Activated CD4-positive, alpha-beta T cell treated with anti-CD3 and anti-CD28 coated beads for 36 hours (primary cell): Measurements from ENCODE around the gene ARHGAP25. TPM values are rescaled to one million over a fixed set of nuclear protein-coding genes. Genes with fewer than 3 reads are reported as not detected.
A peak's percentile ranks its signal among the peaks of the same experiment; 100 is the strongest.

Source experiments
- ATAC-seq: fragments of 200-7000 bp; cut with Tn5 transposase; one replicate; pipeline ENCODE4 v1.10.0; 2021; ENCODE audit warnings: mild to moderate bottlenecking, moderate library complexity
- CTCF ChIA-PET: fragments of 350-600 bp; sonication (Branson Sonifier 250); formaldehyde crosslinking; loops from one replicate; lab custom pipeline; 2021; ENCODE audit warnings: antibody characterized with exemption; lab: Charles Lee
- POLR2A ChIA-PET: fragments of 350-600 bp; sonication (Branson Sonifier 250); formaldehyde crosslinking; loops from one replicate; lab custom pipeline; 2021; ENCODE audit warnings: antibody characterized with exemption, inconsistent platforms; lab: Charles Lee
- DNase-seq: peaks from one replicate; pipeline ENCODE4 v3.0.0-alpha.2; 2020
- H3K27ac Mint-ChIP-seq: one replicate; pipeline ENCODE4 v1.8.0; 2021; ENCODE audit warnings: mixed read lengths
- H3K27me3 Mint-ChIP-seq: one replicate; pipeline ENCODE4 v1.8.0; 2021; ENCODE audit warnings: mixed read lengths
- H3K36me3 Mint-ChIP-seq: one replicate; pipeline ENCODE4 v1.8.0; 2021; ENCODE audit warnings: low read depth, mixed read lengths
- H3K4me1 Mint-ChIP-seq: one replicate; pipeline ENCODE4 v1.8.0; 2021; ENCODE audit warnings: mixed read lengths
- H3K4me3 Mint-ChIP-seq: one replicate; pipeline ENCODE4 v1.8.0; 2021; ENCODE audit warnings: mild to moderate bottlenecking, moderate library complexity, mixed read lengths
- H3K9me3 Mint-ChIP-seq: one replicate; pipeline ENCODE4 v1.8.0; 2021; ENCODE audit warnings: low read depth, mixed read lengths
- intact Hi-C, 2 experiments: fragments of 100-400 bp; cut with DNase I in 1 of 2; cut with micrococcal nuclease in 1 of 2; formaldehyde crosslinking; loops; one replicate each; pipeline versions ENCODE4 v1.14.2 to v1.15.1; 2022 to 2024; cut with DNase I, micrococcal nuclease
- total RNA-seq, 2 experiments: library from RNA; stranded (reverse); gene quantifications; one replicate each; pipeline ENCODE4 v1.2.3, GENCODE V29; 2021

The ARHGAP25 gene
- total RNA-seq, 2 experiments from 2014 or later = 57.9 to 73.2 TPM

DNA sequence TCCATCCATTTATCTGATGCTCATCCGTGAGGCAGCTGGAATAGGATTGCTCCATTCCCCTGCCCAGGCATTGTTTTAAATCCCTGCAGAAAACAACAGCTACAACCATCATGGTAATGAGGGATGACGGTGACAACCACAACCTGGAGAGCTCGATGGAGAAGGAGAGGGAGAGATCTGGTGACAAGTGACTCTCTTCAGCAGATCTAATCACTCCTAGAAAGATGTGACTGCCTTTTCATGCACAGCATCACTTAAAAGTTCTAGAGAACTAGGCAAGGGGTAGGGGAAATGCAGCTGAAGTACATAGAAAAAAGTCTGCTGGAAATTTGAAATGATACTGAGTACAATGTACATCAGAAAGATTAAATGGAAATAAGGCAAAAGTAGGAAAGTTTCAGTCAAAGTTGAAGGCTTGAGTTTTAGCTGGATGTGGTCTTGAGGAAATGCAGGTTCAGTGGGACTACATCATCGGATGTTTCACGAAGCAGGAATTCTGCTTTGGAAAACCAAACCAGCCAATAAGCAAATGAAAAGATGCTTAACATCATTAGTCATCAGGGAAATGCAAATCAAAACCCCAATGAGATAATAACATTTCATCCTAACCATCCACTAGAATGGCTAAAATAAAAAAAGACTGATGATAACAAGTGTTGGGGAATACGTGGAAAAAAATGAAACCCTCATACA lies 6.8 kb upstream of the ARHGAP25 start:
- peak; percentile 10 for ATAC-seq
- CTCF ChIA-PET = interaction anchor here (1.0 to 2.7 kb wide), 6 partner anchors 10 to 180 kb away, joined by 4 to 10 read pairs (median 8); no protein-coding TSS in a partner anchor
- Mint-ChIP-seq H3K36me3 (no peaks in the 10 kb centered on the region), H3K27me3 (no peaks in the 10 kb centered on the region), H3K9me3 (no peaks in the 10 kb centered on the region), H3K4me3 (peak overlapping the region; percentile 19), H3K4me1 (peaks cover 68% of the 10 kb centered on the region), H3K27ac (peak overlapping the region; percentile 82)
- no peak for DNase-seq
- intact Hi-C loops = loop anchor here (1.0 to 5.0 kb wide), 3 partner anchors 9 to 476 kb away; partner anchors contain the start of gene PPP3R1 (in 1 of the 2)
- POLR2A ChIA-PET = no interaction called here

DNA sequence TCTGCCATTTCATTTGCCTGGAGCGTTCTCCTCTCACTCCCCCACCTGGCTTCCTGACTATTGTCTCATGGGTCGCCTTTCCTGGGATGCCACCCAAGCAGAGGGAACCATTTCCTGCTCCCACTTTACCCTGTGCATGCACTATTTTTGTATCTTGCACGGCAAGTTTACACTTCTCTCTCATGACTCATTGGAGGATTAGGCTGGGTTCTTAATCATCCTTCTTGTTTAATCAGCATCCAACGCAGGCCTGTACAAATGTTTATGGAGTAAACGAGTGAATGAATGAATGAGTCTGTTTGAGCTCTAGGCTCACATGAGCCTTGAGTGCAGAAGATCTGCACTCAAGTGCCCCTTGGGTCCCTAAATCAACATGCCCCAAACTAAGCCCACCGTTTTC lies 3.8 kb upstream of the ARHGAP25 start:
- no peaks in the 10 kb centered on the region for H3K9me3 Mint-ChIP-seq
- H3K27ac Mint-ChIP-seq = peak overlapping the region; percentile 58
- DNase-seq (no peak), ATAC-seq (no peak)
- no peaks in the 10 kb centered on the region for H3K27me3 Mint-ChIP-seq
- ChIA-PET POLR2A (interaction anchor here (0.8 kb wide), 1 partner anchor 9 kb away, joined by 4 read pairs; no protein-coding TSS in a partner anchor), CTCF (interaction anchor here (1.1 to 4.3 kb wide), 6 partner anchors 12 to 44 kb away, joined by 3 to 25 read pairs (median 4); no protein-coding TSS in a partner anchor)
- H3K4me3 Mint-ChIP-seq = no peak overlapping the region
- peaks cover 50% of the 10 kb centered on the region for H3K4me1 Mint-ChIP-seq
- intact Hi-C loops = loop anchor here in 1 of 2 experiments (10.0 kb wide), 1 partner anchor 526 kb away; no protein-coding TSS in a partner anchor
- peaks cover 4% of the 10 kb centered on the region for H3K36me3 Mint-ChIP-seq

DNA sequence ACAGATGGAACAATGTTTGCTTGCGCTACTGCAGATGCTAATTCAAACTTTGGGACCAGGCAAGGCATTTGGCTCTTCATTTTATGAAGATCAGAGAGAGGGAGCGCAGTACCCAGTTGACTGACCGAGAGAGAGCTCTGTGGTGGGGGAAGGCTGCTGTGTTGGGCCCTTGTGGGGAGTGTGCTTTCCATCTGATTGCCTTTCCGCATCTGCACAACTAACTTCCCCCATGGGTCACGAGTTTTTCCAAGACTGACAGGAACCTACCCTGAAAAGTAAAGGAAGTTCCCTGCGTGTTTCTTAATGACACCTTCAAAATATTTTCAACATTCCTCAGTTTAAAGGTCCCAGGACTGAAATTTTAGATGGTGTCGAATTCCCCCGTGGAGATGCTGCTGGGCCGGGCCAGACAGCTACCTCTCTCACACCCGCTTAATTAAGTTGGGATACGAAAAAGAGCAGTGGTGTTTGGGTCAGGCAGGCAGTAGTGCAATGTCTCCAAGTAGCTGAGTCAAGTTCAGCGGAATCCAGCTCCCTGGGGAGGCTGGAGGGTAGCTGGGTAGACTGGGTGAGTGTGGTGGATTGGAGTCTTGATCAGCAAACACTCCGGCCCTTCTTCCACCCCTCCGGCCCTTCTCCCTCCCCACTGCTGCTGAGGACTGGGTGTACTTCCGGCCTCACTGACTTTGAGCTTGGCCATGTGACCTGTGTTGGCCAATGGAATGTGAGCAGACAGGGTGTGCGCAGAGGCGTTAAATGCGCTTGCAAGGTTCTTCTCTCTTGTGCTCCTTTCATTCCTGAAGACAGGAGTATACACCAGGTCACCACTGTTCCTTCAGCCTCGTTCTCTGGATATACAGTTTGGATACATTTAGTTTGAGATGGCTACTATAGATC lies 2.3 kb upstream of the ARHGAP25 start:
- no peak for ATAC-seq
- POLR2A ChIA-PET = no interaction called here
- H3K4me1 Mint-ChIP-seq = peaks cover 35% of the 10 kb centered on the region
- H3K9me3 Mint-ChIP-seq = no peaks in the 10 kb centered on the region
- DNase-seq = no peak
- no peak overlapping the region for H3K4me3 Mint-ChIP-seq
- CTCF ChIA-PET = interaction anchor here (0.7 to 4.3 kb wide), 9 partner anchors 11 to 268 kb away, joined by 3 to 25 read pairs (median 10); partner anchors contain the start of gene FBXO48
- peaks cover 6% of the 10 kb centered on the region for H3K36me3 Mint-ChIP-seq
- peak overlapping the region; percentile 15 for H3K27ac Mint-ChIP-seq
- H3K27me3 Mint-ChIP-seq = no peaks in the 10 kb centered on the region
- intact Hi-C loops = loop anchor here in 1 of 2 experiments (10.0 kb wide), 1 partner anchor 527 kb away; no protein-coding TSS in a partner anchor

DNA sequence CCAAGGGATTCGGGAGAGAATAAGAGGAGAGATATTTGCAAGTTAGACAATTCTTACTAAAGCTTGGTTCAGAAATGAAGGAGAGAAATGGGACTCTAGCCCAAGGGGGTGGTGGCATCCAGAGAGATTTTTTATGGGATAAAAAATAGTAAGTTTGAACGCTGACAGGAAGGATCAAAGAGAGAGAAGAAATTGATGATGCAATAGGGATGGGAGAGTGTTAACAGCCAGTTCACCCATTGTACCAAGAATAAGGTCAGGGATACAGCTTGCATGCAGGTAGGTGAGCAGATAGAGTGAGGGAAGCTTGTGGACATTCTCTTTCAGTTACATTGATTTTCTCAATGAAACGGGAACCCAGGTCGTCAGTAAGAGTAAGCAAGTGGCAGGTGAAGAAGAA lies 1.2 kb upstream of the ARHGAP25 start:
- peaks cover 15% of the 10 kb centered on the region for H3K36me3 Mint-ChIP-seq

DNA sequence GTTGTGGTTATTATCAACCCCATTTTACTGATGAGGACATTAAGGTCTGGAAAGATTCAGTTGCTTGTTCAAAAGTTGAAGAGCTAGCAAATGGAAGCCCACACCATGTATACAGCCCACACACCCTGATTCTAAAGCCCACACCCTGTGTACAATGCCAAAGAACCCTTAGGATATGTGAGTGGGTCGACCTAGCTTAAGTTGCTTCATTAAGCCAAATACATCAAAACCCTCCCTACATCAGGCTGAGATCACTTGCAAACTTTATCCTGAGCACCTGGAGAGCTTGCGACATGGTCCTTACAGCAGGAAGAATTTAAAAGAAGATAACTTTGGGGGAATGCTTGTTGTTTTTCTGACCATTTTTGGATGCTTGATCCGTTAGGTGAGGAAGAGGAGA lies 435 bp upstream of the ARHGAP25 start:
- ChIA-PET CTCF (interaction anchor here (0.6 to 4.3 kb wide), 16 partner anchors 8 to 827 kb away, joined by 3 to 25 read pairs (median 6); partner anchors contain the start of gene FBXO48), POLR2A (interaction anchor here (1.0 to 1.8 kb wide), 4 partner anchors 13 to 36 kb away, joined by 3 to 13 read pairs (median 9); no protein-coding TSS in a partner anchor)
- H3K36me3 Mint-ChIP-seq = peaks cover 19% of the 10 kb centered on the region
- H3K9me3 Mint-ChIP-seq = no peaks in the 10 kb centered on the region
- intact Hi-C loops = loop anchor here (1.0 to 10.0 kb wide), 4 partner anchors 17 to 529 kb away; partner anchors contain the start of genes APLF (in 1 of the 2) and FBXO48 (in 1 of the 2)
- H3K4me1 Mint-ChIP-seq = peaks cover 33% of the 10 kb centered on the region
- DNase-seq (no peak), ATAC-seq (no peak)
- H3K27ac Mint-ChIP-seq = no peak overlapping the region
- H3K27me3 Mint-ChIP-seq = no peaks in the 10 kb centered on the region
- H3K4me3 Mint-ChIP-seq = no peak overlapping the region

More for the DNA sequence above, 1.2 kb upstream of the ARHGAP25 start:
- POLR2A ChIA-PET = interaction anchor here (1.6 to 1.8 kb wide), 2 partner anchors 12 to 16 kb away, joined by 11 to 13 read pairs; no protein-coding TSS in a partner anchor
- Mint-ChIP-seq H3K9me3 (no peaks in the 10 kb centered on the region), H3K27ac (no peak overlapping the region), H3K4me3 (no peak overlapping the region), H3K4me1 (peaks cover 31% of the 10 kb centered on the region), H3K27me3 (no peaks in the 10 kb centered on the region)
- intact Hi-C loops = loop anchor here in 1 of 2 experiments (10.0 kb wide), 1 partner anchor 529 kb away; no protein-coding TSS in a partner anchor
- no peak for DNase-seq
- no peak for ATAC-seq
- CTCF ChIA-PET = interaction anchor here (0.6 to 4.3 kb wide), 11 partner anchors 11 to 269 kb away, joined by 3 to 25 read pairs (median 9); no protein-coding TSS in a partner anchor

DNA sequence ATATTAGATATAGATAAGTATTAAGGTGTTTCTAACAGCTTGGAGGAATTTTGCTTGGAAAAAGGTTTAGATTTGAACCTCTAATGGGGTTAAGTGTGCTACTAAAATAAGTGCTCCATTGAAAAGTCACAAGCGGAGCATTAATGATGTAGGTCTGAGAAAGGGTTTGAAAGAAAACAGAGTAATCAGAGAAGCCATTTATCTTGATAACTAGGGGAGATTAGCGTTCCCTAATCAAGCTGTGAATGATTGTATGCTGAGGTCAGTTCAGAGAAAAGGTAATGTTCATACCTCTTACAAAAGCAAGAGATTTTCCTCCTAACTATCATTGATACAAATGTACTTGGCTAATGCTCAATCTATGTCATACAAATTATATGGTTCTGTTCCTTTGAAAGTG lies 1.5 kb downstream of the ARHGAP25 start:
- no peak overlapping the region for H3K27ac Mint-ChIP-seq
- CTCF ChIA-PET = interaction anchor here (1.0 to 18.8 kb wide), 4 partner anchors 15 to 101 kb away, joined by 4 to 261 read pairs (median 50); no protein-coding TSS in a partner anchor
- ATAC-seq = no peak

DNA sequence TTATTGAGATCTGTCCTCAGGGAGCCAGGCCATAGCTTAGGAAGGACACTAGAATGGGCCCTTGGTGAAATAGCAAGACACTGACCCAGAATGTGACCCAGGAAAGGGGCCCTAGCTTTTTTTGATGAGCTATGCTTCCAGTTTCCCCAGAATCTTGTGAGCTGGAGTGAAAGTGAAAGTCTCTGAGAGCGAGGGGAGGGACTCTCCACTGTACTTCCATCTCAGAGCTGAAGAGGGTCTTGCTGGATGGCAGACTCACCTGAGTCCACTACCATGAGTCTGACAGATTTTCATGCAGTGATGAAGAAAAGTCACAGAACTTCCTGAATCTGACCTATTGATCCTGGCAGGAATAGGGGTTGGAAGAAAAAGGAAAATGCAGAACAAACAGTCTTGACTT lies 3.1 kb downstream of the ARHGAP25 start:
- intact Hi-C loops = loop anchor here (1.0 to 10.0 kb wide), 3 partner anchors 10 to 533 kb away; partner anchors contain the start of genes APLF (in 1 of the 2) and FBXO48 (in 1 of the 2)
- ChIA-PET CTCF (interaction anchor here (0.5 to 18.8 kb wide), 11 partner anchors 13 to 1286 kb away, joined by 3 to 261 read pairs (median 3); no protein-coding TSS in a partner anchor), POLR2A (interaction anchor here (0.8 to 1.0 kb wide), 2 partner anchors 20 to 188 kb away, joined by 3 to 5 read pairs; no protein-coding TSS in a partner anchor)
- peak overlapping the region; percentile 93 for H3K27ac Mint-ChIP-seq
- no peaks in the 10 kb centered on the region for H3K9me3 Mint-ChIP-seq
- peaks cover 46% of the 10 kb centered on the region for H3K4me1 Mint-ChIP-seq
- ATAC-seq (peak; percentile 24), DNase-seq (peak; percentile 67)
- H3K36me3 Mint-ChIP-seq = peaks cover 39% of the 10 kb centered on the region
- H3K4me3 Mint-ChIP-seq = no peak overlapping the region
- H3K27me3 Mint-ChIP-seq = no peaks in the 10 kb centered on the region

More for the DNA sequence above, 1.5 kb downstream of the ARHGAP25 start:
- no peaks in the 10 kb centered on the region for H3K27me3 Mint-ChIP-seq
- intact Hi-C loops = loop anchor here (5.0 to 10.0 kb wide), 2 partner anchors 269 to 531 kb away; partner anchors contain the start of genes APLF (in 1 of the 2) and FBXO48 (in 1 of the 2)
- no peaks in the 10 kb centered on the region for H3K9me3 Mint-ChIP-seq
- DNase-seq = no peak
- H3K4me1 Mint-ChIP-seq = peaks cover 43% of the 10 kb centered on the region
- peaks cover 30% of the 10 kb centered on the region for H3K36me3 Mint-ChIP-seq
- H3K4me3 Mint-ChIP-seq = no peak overlapping the region
- POLR2A ChIA-PET = no interaction called here

DNA sequence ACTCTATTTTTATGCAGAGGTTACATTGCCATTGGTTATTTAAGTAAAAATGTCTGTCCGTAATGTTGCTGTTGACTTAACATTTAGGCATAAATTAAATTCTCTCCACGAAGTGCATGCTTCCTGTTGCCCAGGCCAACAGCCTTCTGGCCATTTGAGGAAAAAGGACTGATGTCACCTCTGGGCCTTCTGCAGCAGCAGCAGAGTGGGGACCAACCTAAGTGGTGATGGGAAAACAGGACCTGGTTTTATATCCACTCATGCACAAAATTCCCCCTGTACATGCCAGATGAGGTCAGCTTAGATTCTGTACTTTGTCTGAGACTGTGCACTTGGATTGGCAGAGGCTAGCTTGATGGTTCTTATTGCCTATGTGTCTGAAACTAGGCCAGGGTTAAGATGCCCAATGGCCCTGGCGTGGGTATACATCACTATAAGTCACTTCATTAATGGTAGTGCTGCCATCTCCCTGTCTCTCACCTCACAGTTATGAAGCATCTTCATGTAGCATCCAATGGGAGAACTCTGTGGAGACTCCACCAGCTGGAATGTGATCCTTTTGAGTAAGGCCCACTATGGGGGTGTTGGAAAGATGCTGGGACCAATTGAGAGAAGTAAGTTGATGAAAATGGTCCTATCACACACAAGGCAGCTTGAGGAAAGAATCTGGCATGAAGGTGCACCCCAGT lies 4.4 kb downstream of the ARHGAP25 start:
- Mint-ChIP-seq H3K36me3 (peaks cover 47% of the 10 kb centered on the region), H3K27ac (peak overlapping the region; percentile 93), H3K27me3 (no peaks in the 10 kb centered on the region), H3K9me3 (no peaks in the 10 kb centered on the region), H3K4me1 (peaks cover 60% of the 10 kb centered on the region), H3K4me3 (no peak overlapping the region)
- intact Hi-C loops = loop anchor here (5.0 to 10.0 kb wide), 2 partner anchors 272 to 534 kb away; partner anchors contain the start of genes APLF (in 1 of the 2) and FBXO48 (in 1 of the 2)
- DNase-seq (no peak), ATAC-seq (no peak)
- POLR2A ChIA-PET = interaction anchor here (0.6 to 1.5 kb wide), 4 partner anchors 18 to 50 kb away, joined by 3 read pairs; no protein-coding TSS in a partner anchor
- CTCF ChIA-PET = interaction anchor here (0.8 to 18.8 kb wide), 10 partner anchors 12 to 276 kb away, joined by 3 to 261 read pairs (median 5); no protein-coding TSS in a partner anchor

DNA sequence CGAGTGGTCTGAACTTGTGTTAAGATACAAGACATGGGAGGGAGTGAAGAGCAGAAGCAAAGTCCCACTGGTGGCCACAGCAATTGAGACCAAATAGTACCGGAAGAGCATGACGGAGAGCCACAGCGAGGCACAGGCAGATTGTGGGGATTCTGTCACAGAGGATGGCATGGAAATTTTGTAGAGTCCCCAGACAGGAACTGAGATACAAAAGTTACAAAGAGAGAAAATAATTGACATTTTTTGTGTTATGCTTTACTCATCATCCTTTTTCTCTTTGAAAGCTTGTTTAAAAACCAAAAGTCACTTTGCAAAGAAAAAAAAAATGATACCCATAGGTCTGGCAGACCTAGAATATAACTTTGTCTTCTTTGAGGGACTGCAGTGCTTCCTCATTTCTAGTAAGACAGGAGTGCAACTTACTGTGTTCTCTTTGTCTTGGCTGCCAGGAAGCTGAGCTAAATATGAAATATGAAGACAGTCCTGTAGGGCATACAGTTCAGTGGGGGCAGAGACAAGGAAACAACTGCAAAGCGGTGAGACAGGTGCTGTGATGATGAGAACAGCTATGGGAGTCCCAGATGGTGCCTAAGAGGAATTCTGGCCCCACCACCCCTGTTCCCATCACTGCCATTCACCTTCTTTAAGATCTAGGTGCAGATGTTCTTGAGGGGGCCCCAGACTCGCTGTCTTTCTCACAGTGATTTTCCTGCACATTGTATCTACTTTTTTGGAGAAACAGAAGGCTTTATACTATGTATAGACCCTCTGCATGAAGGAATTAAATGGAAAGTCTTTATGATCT lies 5.2 kb downstream of the ARHGAP25 start:
- CTCF ChIA-PET = interaction anchor here (1.2 to 18.8 kb wide), 11 partner anchors 11 to 276 kb away, joined by 3 to 261 read pairs (median 6); no protein-coding TSS in a partner anchor
- H3K36me3 Mint-ChIP-seq = peaks cover 54% of the 10 kb centered on the region
- intact Hi-C loops = loop anchor here (1.0 to 10.0 kb wide), 4 partner anchors 27 to 535 kb away; partner anchors contain the start of genes APLF (in 1 of the 2) and FBXO48 (in 1 of the 2)
- H3K4me3 Mint-ChIP-seq = no peak overlapping the region
- H3K27ac Mint-ChIP-seq = peak overlapping the region; percentile 93
- no peaks in the 10 kb centered on the region for H3K27me3 Mint-ChIP-seq
- peak; percentile 40 for DNase-seq
- H3K4me1 Mint-ChIP-seq = peaks cover 67% of the 10 kb centered on the region
- ATAC-seq = peak; percentile 14
- POLR2A ChIA-PET = interaction anchor here (0.8 to 1.5 kb wide), 5 partner anchors 8 to 26 kb away, joined by 3 to 4 read pairs (median 3); no protein-coding TSS in a partner anchor
- no peaks in the 10 kb centered on the region for H3K9me3 Mint-ChIP-seq
